Measurements from ENCODE around the gene PCDHAC2.
A peak's percentile ranks its signal among the peaks of the same experiment; 100 is the strongest.

The PCDHAC2 gene

GRCh38 chr5:140966293-140967225 is at the start of gene PCDHAC2:
Gene PCDHAC2, plus strand, starts transcription at chr5:140966476. Its CDS starts 291 bp downstream, at chr5:140966767.
- peak; percentile 79 for DNase-seq (ENCODE audit: low spot score)

- no peak for DNase-seq (ENCODE audit: low spot score)
Measured at GRCh38 chr5:140923601-140924000, 42.7 kb upstream of the PCDHAC2 start.

- DNase-seq (ENCODE audit: low spot score) = no peak
Measured at GRCh38 chr5:140925806-140926442, 40.4 kb upstream of the PCDHAC2 start, which contains the start of gene PCDHAC1. Gene PCDHAC1, plus strand, starts transcription at chr5:140926299. Its CDS starts 594 bp downstream, at chr5:140926893.

- peak; percentile 97 for DNase-seq (ENCODE audit: low spot score)
Measured at GRCh38 chr5:140926443-140927227, 39.6 kb upstream of the PCDHAC2 start.

GRCh38 chr5:140927228-140927573 is 39.1 kb upstream of the PCDHAC2 start:
- DNase-seq (ENCODE audit: low spot score) = peak; percentile 60

GRCh38 chr5:140934964-140935606 is 31.2 kb upstream of the PCDHAC2 start:
- no peak for DNase-seq (ENCODE audit: low spot score)

GRCh38 chr5:140946578-140946977 is 19.7 kb upstream of the PCDHAC2 start:
- DNase-seq (ENCODE audit: low spot score) = no peak

- DNase-seq (ENCODE audit: low spot score) = no peak
Measured at GRCh38 chr5:140951636-140952035, 14.6 kb upstream of the PCDHAC2 start.

- DNase-seq (ENCODE audit: low spot score) = no peak
Measured at GRCh38 chr5:140953234-140953633, 13.0 kb upstream of the PCDHAC2 start.

GRCh38 chr5:140962190-140962589 is 4.1 kb upstream of the PCDHAC2 start:
- DNase-seq (ENCODE audit: low spot score) = no peak

- no peak for DNase-seq (ENCODE audit: low spot score)
Measured at GRCh38 chr5:140964356-140964755, 1.9 kb upstream of the PCDHAC2 start.

- DNase-seq (ENCODE audit: low spot score) = no peak
Measured at GRCh38 chr5:140965905-140966292, 377 bp upstream of the PCDHAC2 start.

- no peak for DNase-seq (ENCODE audit: low spot score)
Measured at GRCh38 chr5:140967226-140967893, 1.1 kb downstream of the PCDHAC2 start.

- no peak for DNase-seq (ENCODE audit: low spot score)
Measured at GRCh38 chr5:140969880-140970279, 3.6 kb downstream of the PCDHAC2 start.

GRCh38 chr5:140973550-140973949 is 7.3 kb downstream of the PCDHAC2 start:
- DNase-seq (ENCODE audit: low spot score) = no peak

GRCh38 chr5:140977003-140977402 is 10.7 kb downstream of the PCDHAC2 start:
- no peak for DNase-seq (ENCODE audit: low spot score)

GRCh38 chr5:140978260-140978659 is 12.0 kb downstream of the PCDHAC2 start:
- no peak for DNase-seq (ENCODE audit: low spot score)

- no peak for DNase-seq (ENCODE audit: low spot score)
Measured at GRCh38 chr5:140978983-140979382, 12.7 kb downstream of the PCDHAC2 start.

GRCh38 chr5:140982083-140982716 is 15.9 kb downstream of the PCDHAC2 start:
- no peak for DNase-seq (ENCODE audit: low spot score)

GRCh38 chr5:140986117-140986521 is 19.8 kb downstream of the PCDHAC2 start:
- peak; percentile 73 for DNase-seq (ENCODE audit: low spot score)

- no peak for DNase-seq (ENCODE audit: low spot score)
Measured at GRCh38 chr5:140988100-140988499, 21.8 kb downstream of the PCDHAC2 start.

All from ecto neural progenitor cell (in vitro differentiated cells).